GM21723 (cell line): ENCODE measurements around the gene ZEB1.

Experiments used
- ATAC-seq: cut with Tn5 transposase; IDR thresholded peaks from one replicate; pipeline ENCODE4 v1.9.1; 2021; ENCODE audit warnings: mild to moderate bottlenecking, moderate library complexity; ENCODE audit not compliant: unreplicated experiment

Gene ZEB1

GRCh38 chr10:31318854-31319601 lies at the start of gene ZEB1:
Gene ZEB1, plus strand, starts transcription at chr10:31319216. Its CDS starts 19 bp downstream, at chr10:31319235.
- ATAC-seq, result peak; percentile 40

DNA sequence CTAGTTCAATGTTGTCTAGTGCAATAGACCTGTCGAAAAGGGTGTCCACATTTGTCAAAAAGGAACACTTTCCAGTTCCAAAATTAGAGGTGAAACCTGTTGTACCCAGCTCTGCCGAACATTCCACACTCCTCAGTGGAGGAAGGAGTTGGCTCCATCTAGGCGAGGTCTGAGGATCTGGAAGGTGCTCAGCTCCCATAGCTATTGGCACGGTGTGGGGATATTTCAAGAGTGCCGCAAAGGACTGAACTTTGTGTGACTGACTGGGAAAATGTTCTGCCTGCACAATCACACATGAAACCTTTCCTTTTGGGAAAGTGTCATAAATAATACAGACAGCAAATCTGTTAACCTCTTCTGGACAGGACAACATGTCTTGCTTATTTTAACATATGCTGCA lies 48.1 kb upstream of the ZEB1 start:
- no peak for ATAC-seq

- ATAC-seq, result no peak
Measured at GRCh38 chr10:31272841-31273240, 46.2 kb upstream of the ZEB1 start.

DNA sequence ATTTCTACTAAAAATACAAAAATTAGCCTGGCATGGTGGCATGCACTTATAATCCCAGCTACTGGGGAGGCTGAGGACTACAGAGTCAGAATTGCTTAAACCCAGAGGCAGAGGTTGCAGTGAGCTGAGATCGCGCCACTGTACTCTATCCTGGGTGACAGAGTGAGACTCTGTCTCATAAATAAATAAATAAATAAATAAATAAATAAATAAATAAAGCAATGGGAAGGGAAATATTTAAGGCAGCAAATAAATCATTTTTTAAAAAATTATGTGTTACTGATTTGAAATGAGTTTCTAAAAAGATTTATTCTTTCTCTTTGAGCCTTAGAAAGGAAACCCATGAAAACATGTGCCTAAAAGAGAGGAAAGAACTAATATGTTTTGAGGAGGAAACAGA lies 45.2 kb upstream of the ZEB1 start:
- no peak for ATAC-seq

GRCh38 chr10:31274310-31274709 lies 44.7 kb upstream of the ZEB1 start:
- ATAC-seq, result no peak

DNA sequence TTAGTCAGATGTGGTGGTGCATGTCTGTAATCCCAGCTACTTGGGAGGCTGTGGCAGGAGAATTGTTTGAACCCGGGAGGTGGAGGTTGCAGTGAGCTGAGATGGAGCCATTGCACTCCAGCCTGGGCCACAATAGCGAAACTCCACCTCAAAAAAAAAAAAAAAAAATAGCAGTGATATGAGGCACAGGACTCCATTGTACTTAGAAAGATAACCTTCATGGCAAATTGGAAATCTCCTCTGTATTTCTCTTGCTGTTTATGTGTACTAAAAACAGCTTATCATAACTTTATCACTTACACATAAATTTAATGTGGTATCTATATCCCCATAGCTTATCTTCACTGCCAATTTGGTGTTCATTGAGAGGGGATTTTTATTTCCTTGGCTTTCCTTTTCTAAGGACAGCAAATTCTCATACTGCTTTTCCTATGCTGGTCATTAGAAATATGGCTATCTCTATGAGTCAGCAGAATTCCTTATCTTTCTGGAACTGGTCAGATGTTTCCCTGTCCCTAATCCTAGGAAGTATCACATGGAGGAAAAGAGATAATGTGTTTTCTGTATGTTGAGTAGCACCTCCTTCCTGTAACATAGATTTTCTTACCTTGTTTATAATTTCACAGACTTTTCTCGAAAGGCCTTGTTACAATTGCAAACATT lies 40.6 kb upstream of the ZEB1 start:
- ATAC-seq, result no peak

DNA sequence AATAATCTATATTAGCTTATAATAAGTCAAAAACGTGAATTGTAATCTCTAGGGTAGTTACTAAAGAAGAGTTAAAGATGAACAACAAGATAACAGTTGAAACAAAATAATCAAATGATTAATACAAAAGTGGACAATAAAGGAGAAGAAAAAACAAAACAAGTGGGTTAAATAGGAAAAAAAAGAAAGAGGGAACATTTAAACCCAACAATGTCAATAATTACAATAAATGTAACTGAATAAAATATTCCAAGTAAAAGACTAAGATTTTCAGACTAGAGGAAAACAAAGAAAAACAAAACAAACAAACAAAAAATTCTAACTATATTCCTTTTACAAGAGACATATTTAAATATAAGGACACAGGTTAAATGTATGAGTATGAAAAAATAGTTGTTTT lies 38.0 kb upstream of the ZEB1 start:
- no peak for ATAC-seq

DNA sequence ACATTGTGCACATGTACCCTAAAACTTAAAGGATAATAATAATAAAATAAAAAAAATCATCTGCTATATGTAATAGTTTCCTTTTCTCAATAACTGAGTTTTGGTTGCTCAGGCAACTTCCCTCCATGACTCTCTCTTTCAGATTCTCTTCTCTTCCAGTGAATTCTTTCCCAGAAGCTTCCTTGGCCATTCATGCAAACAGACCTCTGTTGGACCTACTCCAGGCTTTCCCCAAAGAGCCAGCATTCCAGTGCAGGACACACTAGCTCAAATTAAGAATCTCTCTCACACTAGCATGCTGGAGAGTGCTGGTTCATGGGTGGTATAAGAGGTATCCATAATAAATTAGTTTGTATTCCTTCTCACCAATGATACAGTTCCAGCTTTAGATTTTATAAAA lies 31.0 kb upstream of the ZEB1 start:
- no peak for ATAC-seq

- ATAC-seq, result no peak
Measured at GRCh38 chr10:31288962-31289361, 30.1 kb upstream of the ZEB1 start.

- ATAC-seq, result no peak
Measured at GRCh38 chr10:31290386-31290785, 28.6 kb upstream of the ZEB1 start.

DNA sequence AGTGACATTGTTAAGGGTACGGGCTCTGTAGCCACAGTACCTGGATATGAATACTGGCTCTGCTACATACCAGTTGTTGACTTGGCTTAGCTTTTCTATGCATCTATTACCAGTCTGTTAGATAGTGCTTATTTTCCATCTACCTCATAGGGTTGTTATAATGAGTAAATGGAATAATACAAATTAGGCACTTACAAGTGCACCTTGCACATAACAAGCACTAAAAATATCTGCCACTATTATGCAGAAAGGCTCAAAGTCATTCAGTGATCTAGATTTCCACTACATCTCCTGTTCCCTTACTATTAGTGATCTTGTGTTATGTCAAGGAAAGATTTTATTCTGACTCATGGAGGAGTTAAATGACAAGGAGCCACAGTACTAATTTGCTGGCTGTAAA lies 27.9 kb upstream of the ZEB1 start:
- no peak for ATAC-seq

- no peak for ATAC-seq
Measured at GRCh38 chr10:31294558-31294957, 24.5 kb upstream of the ZEB1 start.

DNA sequence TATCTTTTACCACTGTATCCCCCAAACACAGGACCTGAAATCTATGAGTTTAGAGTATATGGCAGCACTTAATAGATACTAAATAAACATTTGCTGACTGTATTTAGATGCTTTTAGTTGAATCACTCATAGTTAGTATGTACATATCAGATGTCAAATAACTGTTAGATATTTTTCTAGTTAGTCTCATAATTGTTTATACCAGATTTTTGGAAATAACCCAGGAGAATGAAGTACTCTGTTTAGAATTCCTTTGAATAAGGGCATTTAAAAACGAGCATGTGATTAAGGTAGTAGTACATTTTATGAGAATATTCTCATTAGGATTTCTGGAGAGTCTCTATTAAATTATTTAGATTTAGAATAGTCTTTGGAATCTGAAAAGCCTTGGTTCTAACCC lies 22.3 kb upstream of the ZEB1 start:
- no peak for ATAC-seq

DNA sequence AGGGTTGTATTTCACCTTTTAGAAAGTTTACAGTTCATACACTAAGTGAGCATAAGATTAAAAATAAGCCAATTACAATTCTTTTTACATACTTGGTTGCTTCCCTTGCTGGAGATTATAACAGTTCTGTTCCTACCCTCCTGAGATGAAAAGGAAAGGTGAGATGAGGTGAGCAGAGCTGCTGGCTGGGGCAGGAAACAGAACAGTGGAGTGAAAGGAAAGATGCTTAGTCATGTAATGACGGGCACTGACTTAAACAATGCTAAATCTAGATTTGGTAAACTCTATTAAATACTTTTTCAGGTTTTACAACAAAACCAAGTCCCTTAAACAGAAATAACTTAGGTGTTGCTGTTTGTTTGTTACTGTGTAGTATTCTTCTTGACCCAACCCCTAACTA lies 19.9 kb upstream of the ZEB1 start:
- no peak for ATAC-seq

DNA sequence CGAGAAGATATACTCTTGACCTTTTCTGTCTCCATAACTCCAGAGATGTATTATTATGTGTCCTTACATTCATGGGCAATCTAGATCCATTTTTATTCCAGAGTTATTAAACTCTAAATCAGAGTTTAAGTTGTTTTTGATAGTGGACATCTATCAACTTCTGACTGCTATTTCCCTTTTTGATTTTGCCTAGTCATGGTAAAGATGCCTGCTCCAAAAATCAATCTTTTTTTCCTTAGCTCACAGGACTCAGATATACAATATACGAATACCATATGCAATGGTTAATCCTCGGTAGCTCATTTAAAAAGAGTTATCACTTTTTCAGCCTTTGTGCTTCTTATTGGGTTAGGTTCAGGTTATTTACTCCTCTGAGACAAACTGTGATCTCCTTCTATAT lies 15.8 kb upstream of the ZEB1 start:
- no peak for ATAC-seq

- ATAC-seq, result no peak
Measured at GRCh38 chr10:31304291-31304970, 14.6 kb upstream of the ZEB1 start.

DNA sequence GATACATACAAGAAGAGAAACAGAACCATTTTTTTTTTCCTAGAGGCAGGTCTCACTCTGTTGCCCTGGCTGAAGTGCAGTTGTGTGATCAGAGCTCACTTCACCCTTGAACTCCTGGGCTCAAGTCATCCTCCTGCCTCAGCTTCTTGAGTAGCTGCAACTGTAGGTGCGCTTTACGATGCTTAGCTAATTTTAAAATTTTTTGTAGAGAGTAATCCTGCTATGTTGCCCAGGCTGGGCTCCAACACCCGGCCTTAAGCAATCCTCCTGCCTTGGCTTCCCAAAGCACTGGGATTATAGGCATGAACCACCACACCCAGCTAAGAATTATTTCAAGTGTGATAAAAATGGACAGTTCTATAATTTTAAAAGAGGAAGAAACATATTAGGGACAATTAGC lies 5.6 kb upstream of the ZEB1 start:
- ATAC-seq, result no peak

DNA sequence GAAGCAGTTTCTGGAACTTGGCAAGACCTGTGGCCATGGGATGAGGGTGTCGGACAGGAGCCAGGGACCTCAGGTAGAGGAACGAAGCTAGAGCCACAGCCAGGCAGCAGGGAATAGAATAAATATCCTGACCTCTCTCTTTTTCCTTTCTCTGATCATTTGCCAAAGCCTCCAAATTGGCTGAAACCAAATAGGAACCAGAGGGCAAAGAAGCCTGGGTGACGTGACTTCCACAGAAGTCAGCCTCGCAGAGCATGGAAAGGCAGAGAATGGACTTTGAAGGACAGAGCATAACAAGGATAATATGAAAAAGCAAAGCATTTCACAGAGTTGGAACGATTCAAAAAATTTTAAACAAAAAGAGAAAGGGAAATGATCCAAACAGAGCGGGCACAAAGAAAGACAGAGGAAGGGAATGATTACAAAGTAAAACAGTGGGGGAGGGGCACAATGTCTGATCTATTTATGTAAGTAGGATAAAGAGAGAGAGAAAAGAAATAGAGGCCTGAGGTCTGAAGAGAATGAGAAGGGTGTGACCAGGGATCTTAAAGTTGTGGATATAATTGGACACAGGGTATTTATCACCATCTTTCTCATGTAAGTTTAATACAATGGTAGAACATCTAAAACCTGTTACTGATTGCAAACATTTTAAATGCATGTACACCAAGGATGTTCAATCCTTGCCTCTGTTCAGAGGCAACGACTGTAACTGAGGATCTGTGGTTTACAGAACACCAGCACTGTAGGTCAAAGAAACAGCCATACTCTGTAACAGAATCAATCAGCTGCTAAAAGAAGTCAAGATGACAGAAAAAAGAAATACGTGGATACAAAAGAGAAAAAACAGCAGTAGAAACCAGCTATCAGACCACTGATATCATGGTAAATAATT lies 4.5 kb upstream of the ZEB1 start:
- ATAC-seq, result no peak

GRCh38 chr10:31315453-31315852 lies 3.6 kb upstream of the ZEB1 start:
- no peak for ATAC-seq

DNA sequence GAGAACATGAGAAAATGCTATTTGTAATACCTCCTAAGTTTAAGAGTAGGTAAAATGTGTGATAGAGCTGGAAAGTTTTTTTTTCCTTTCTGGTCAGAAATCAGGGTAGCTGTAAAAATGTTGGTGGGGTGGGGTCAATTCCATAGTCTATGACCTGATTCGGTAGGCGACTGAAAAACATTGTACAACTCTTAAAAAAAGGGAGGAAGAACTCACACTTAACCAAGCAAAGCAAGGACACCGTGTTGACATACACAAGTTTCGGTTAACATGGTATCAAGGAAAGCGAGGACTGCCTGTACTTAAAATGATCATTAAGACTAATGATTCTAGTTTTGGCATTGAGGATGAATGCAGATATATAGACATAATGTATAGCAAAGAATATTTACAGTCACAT lies 1.8 kb upstream of the ZEB1 start:
- no peak for ATAC-seq
